ENCODE results near the gene MBD3L4.
"Not testable (repeated sequence)": the region's sequence is repeated elsewhere in the genome, so short reads cannot be mapped to it uniquely, and the experiment has no call there.

The MBD3L4 gene

DNA sequence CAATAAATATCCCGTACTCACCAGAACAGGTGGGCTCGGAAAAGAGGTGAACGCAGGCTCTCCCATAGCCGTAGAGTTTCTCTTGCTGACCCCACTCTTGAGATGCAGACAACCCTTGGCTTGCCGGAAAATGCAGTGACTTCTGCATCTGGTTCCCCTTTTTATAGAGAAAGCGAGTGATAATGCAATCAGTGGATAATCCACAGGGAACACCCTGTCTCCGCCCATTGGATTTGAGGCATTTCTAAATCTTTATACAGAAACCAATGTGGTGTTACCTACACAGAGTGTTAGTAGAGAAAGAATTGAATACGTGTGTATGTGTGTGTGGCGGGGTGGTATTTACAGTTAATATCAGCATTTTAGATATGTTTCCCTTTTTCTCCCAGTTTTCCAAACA is at the start of gene MBD3L4:
TSS of gene MBD3L4 (minus strand) at position 101 of the 400 bp plus-strand sequence. CDS start at position 66, 35 bp downstream.
- not testable (repeated sequence) for H3K36me3 ChIP-seq (ENCODE audit: control insufficient read depth, low read depth, low read length); H3K4me3 ChIP-seq (ENCODE audit: low read length); H3K9me3 ChIP-seq (ENCODE audit: control insufficient read depth, low read depth, low read length); H3K9ac ChIP-seq (ENCODE audit: low read length); H3K27ac ChIP-seq (ENCODE audit: low read length); H3K4me1 ChIP-seq (ENCODE audit: control insufficient read depth, low read depth, low read length); H3K27me3 ChIP-seq (ENCODE audit: control insufficient read depth, insufficient read depth, low read length)

DNA sequence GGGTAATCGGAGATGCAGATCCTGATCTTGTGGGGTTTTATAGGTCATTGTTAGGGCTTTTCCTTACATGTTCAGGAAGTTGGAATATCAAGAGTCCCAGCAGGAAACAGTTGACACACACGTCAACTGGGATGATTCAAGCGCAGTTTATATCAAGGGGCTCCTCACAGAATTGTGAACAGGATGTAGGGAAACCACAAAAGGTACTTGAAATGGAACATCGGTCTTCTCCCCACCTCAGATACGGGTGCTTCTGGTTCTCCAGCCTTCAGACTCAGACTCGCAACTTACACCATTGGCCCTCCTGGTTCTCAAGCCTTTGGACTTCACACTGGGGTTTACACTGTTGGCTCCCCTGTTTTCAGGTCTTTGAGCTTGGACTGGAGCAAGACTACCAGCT is 49.0 kb upstream of the MBD3L4 start:
- Histone ChIP-seq H3K4me3 (ENCODE audit: low read length) (no peak overlapping the region), H3K9me3 (ENCODE audit: control insufficient read depth, low read depth, low read length) (peaks cover 43% of the 10 kb centered on the region), H3K9ac (ENCODE audit: low read length) (no peak overlapping the region), H3K27ac (ENCODE audit: low read length) (no peak overlapping the region), H3K36me3 (ENCODE audit: control insufficient read depth, low read depth, low read length) (peaks cover 8% of the 10 kb centered on the region), H3K4me1 (ENCODE audit: control insufficient read depth, low read depth, low read length) (no peaks in the 10 kb centered on the region), H3K27me3 (ENCODE audit: control insufficient read depth, insufficient read depth, low read length) (no peaks in the 10 kb centered on the region)

DNA sequence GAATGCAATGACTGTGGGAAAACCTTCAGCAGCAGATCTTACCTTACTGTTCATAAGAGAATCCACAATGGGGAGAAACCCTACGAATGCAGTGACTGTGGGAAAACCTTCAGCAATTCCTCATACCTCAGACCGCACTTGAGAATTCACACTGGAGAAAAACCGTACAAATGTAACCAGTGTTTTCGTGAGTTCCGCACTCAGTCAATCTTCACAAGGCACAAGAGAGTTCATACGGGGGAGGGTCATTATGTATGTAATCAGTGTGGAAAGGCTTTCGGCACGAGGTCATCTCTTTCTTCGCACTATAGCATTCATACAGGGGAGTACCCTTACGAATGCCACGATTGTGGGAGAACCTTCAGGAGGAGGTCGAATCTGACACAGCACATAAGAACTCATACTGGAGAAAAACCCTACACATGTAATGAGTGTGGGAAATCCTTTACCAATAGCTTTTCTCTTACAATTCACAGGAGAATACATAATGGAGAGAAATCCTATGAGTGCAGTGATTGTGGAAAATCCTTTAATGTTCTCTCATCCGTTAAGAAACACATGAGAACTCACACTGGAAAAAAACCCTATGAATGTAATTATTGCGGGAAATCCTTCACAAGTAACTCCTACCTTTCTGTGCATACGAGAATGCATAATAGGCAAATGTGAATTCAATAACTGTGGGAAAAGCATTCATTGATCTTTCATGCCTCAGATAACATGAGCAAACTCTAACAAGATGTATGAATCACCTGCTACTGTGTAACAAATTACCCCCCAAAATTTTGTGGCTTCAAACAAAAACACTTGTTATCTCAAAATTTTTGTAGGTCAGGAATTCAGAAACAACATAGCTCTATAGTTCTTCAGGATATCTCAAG is 43.3 kb upstream of the MBD3L4 start:
- no peak overlapping the region for H3K27ac ChIP-seq (ENCODE audit: low read length)
- H3K9me3 ChIP-seq (ENCODE audit: control insufficient read depth, low read depth, low read length), result peaks cover 75% of the 10 kb centered on the region
- H3K4me1 ChIP-seq (ENCODE audit: control insufficient read depth, low read depth, low read length), result no peaks in the 10 kb centered on the region
- peaks cover 61% of the 10 kb centered on the region for H3K36me3 ChIP-seq (ENCODE audit: control insufficient read depth, low read depth, low read length)
- peak overlapping the region; percentile 9 for H3K4me3 ChIP-seq (ENCODE audit: low read length)
- H3K27me3 ChIP-seq (ENCODE audit: control insufficient read depth, insufficient read depth, low read length), result no peaks in the 10 kb centered on the region
- H3K9ac ChIP-seq (ENCODE audit: low read length), result no peak overlapping the region

DNA sequence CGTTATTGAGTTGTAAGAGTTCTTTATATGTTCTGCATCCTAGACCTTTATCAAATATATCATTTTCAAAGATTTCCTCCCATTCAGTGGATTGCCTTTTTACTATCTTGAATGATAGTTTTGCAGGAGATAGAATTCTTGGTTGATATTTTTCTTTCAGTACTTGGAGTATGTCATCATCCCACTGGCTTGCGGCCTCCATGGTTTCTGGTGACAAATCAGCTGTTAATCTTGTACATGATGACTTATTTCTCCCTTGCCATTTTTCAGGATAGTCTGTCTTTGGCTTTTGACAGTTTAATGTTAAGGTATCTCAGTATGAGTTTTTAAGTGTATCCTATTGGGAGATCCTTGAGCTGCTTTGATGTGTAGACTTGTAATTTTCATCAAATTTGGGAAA is 38.0 kb upstream of the MBD3L4 start:
- Histone ChIP-seq H3K4me1 (ENCODE audit: control insufficient read depth, low read depth, low read length) (no peaks in the 10 kb centered on the region), H3K27me3 (ENCODE audit: control insufficient read depth, insufficient read depth, low read length) (no peaks in the 10 kb centered on the region), H3K9me3 (ENCODE audit: control insufficient read depth, low read depth, low read length) (peaks cover 51% of the 10 kb centered on the region), H3K4me3 (ENCODE audit: low read length) (no peak overlapping the region), H3K9ac (ENCODE audit: low read length) (no peak overlapping the region), H3K36me3 (ENCODE audit: control insufficient read depth, low read depth, low read length) (peaks cover 74% of the 10 kb centered on the region), H3K27ac (ENCODE audit: low read length) (no peak overlapping the region)

DNA sequence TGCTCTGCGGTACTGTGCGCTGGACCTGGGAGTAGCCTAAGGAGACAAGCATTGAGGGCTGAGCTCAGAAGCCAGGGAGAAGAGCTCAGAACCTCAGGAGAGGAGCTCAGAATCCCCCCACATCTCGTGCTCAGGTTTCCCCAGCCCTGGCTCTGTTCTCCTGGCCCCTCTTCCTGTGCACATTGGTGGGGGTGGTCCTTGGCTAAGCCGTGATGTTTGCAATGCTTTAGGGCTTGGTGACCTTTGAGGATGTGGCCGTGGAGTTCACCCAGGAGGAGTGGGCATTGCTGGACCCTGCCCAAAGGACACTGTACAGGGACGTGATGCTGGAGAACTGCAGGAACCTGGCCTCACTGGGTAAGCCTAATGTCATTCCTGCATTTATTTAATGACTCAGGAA is 36.2 kb upstream of the MBD3L4 start:
- H3K4me1 ChIP-seq (ENCODE audit: control insufficient read depth, low read depth, low read length), result no peaks in the 10 kb centered on the region
- no peak overlapping the region for H3K27ac ChIP-seq (ENCODE audit: low read length)
- no peak overlapping the region for H3K4me3 ChIP-seq (ENCODE audit: low read length)
- H3K9me3 ChIP-seq (ENCODE audit: control insufficient read depth, low read depth, low read length), result peaks cover 32% of the 10 kb centered on the region
- H3K9ac ChIP-seq (ENCODE audit: low read length), result no peak overlapping the region
- peaks cover 64% of the 10 kb centered on the region for H3K36me3 ChIP-seq (ENCODE audit: control insufficient read depth, low read depth, low read length)
- no peaks in the 10 kb centered on the region for H3K27me3 ChIP-seq (ENCODE audit: control insufficient read depth, insufficient read depth, low read length)

DNA sequence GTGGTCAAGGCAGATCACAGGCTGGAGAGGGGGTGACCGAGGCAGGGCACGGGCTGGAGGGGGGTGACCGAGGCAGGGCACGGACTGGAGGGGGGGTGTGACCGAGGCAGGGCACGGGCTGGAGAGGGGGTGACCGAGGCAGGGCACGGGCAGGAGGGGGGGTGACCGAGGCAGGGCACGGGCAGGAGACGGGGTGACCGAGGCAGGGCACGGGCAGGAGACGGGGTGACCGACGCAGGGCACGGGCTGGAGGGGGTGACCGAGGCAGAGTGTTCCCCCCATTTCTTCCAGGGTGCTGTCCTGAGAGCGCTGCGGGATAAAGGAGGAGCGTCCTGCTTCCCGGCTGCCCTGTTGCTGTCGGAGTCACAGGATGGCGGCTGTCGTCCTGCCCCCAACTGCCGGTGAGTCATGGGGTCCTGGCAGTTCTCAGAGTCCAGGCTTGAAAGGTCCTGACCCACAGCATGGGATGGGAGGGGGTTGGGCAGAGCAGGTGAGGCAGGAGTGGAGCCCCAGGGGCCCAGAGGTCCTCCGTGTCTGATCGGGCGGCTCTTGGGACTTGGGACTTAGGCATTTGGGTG is 34.8 kb upstream of the MBD3L4 start:
- H3K27ac ChIP-seq (ENCODE audit: low read length), result no peak overlapping the region
- peaks cover 4% of the 10 kb centered on the region for H3K4me1 ChIP-seq (ENCODE audit: control insufficient read depth, low read depth, low read length)
- H3K9ac ChIP-seq (ENCODE audit: low read length), result no peak overlapping the region
- H3K9me3 ChIP-seq (ENCODE audit: control insufficient read depth, low read depth, low read length), result peaks cover 21% of the 10 kb centered on the region
- peaks cover 55% of the 10 kb centered on the region for H3K36me3 ChIP-seq (ENCODE audit: control insufficient read depth, low read depth, low read length)
- H3K27me3 ChIP-seq (ENCODE audit: control insufficient read depth, insufficient read depth, low read length), result no peaks in the 10 kb centered on the region
- no peak overlapping the region for H3K4me3 ChIP-seq (ENCODE audit: low read length)

DNA sequence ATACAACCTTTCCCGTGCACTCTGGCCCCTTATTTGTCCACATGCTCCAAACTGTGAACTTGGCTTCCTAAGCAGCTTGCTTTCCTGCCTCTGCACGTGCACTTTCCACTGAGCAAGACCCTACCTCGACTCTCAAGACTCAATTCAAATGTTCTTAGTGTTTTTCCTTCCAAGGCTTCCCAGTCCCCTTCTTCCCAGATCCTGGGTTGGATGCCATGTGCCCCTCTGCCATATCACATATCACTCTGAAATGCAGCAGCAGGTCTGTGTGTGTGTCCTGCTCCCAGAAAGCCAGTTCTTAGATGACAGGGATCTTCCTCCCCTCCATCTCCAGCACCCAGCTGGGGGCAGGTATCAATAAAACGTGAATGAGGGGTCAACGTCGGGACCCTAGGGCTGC is 32.6 kb upstream of the MBD3L4 start:
- Histone ChIP-seq H3K9me3 (ENCODE audit: control insufficient read depth, low read depth, low read length) (peaks cover 8% of the 10 kb centered on the region), H3K27me3 (ENCODE audit: control insufficient read depth, insufficient read depth, low read length) (no peaks in the 10 kb centered on the region), H3K4me1 (ENCODE audit: control insufficient read depth, low read depth, low read length) (peaks cover 4% of the 10 kb centered on the region), H3K36me3 (ENCODE audit: control insufficient read depth, low read depth, low read length) (peaks cover 35% of the 10 kb centered on the region), H3K4me3 (ENCODE audit: low read length) (no peak overlapping the region), H3K9ac (ENCODE audit: low read length) (no peak overlapping the region), H3K27ac (ENCODE audit: low read length) (no peak overlapping the region)

DNA sequence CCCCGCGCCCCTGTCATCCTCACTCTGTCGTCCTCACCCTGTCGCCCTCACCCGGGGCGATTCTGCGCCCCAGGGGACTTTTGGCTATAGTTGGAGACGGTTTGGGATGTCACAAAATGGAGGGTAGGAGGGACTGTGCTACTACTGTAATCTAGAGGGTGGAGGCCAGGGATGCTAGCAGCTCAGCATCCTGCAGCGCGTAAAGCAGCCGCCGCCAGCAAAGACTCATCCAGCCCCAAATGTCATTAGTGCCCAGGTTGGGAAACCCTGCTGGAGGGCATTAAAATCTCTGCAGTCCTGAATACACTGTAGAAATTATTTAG is 29.9 kb upstream of the MBD3L4 start:
- peaks cover 4% of the 10 kb centered on the region for H3K9me3 ChIP-seq (ENCODE audit: control insufficient read depth, low read depth, low read length)
- H3K36me3 ChIP-seq (ENCODE audit: control insufficient read depth, low read depth, low read length), result peaks cover 11% of the 10 kb centered on the region
- H3K4me1 ChIP-seq (ENCODE audit: control insufficient read depth, low read depth, low read length), result peaks cover 4% of the 10 kb centered on the region
- H3K4me3 ChIP-seq (ENCODE audit: low read length), result peak overlapping the region; percentile 96
- no peak overlapping the region for H3K27ac ChIP-seq (ENCODE audit: low read length)
- peak overlapping the region; percentile 70 for H3K9ac ChIP-seq (ENCODE audit: low read length)
- no peaks in the 10 kb centered on the region for H3K27me3 ChIP-seq (ENCODE audit: control insufficient read depth, insufficient read depth, low read length)

DNA sequence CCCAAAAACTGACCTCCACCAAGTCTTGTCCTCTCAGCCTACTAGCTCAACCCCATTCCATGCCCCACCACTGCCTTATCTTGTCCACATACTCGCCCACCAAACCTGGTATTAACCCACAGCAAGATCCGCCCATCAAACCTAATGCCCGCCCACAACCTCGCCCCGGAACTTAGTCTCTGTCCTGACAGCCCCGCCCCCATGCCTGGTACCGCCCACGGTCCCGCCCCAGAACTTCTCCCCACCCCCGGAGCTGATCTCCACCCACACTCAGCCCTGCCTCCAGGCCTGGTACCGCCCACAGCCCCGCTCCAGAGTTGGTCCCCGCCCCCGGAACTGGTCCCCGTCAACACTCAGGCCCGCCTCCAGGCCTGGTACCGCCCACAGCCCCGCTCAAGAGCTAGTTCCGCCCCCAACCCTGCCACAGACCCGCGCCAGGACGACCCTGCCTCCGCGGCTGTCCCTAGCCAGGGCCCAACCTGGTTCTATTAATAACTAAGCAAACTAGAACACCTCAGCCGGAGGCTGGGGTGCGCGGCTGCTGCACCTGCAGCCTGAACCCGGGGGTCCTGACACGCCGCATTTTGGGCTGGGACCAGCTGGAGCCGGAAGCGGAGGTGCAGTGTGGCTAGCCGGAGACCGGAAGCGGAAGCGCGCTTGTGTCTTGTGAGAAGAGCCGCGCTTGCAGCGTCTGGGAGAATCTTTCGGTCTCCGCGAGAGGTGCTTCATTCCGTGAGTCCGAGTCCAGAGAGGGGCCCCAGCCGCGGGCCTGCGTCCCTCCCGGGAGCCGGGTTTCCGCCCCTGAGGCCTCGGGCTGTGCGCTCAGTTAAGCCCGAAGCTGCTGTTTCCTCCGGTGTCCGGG is 29.3 kb upstream of the MBD3L4 start, which contains the start of gene ZNF557:
TSS of gene ZNF557 (plus strand) at position 662 of the 862 bp plus-strand sequence. CDS start 5,372 bp downstream, outside the sequence.
- peaks cover 4% of the 10 kb centered on the region for H3K4me1 ChIP-seq (ENCODE audit: control insufficient read depth, low read depth, low read length)
- H3K9ac ChIP-seq (ENCODE audit: low read length), result peak within 1 kb of the TSS; percentile 70
- no peaks in the 10 kb centered on the region for H3K27me3 ChIP-seq (ENCODE audit: control insufficient read depth, insufficient read depth, low read length)
- peaks cover 4% of the 10 kb centered on the region for H3K9me3 ChIP-seq (ENCODE audit: control insufficient read depth, low read depth, low read length)
- no peak within 1 kb of the TSS for H3K27ac ChIP-seq (ENCODE audit: low read length)
- H3K4me3 ChIP-seq (ENCODE audit: low read length), result peak within 1 kb of the TSS; percentile 96
- peaks cover 11% of the 10 kb centered on the region for H3K36me3 ChIP-seq (ENCODE audit: control insufficient read depth, low read depth, low read length)

DNA sequence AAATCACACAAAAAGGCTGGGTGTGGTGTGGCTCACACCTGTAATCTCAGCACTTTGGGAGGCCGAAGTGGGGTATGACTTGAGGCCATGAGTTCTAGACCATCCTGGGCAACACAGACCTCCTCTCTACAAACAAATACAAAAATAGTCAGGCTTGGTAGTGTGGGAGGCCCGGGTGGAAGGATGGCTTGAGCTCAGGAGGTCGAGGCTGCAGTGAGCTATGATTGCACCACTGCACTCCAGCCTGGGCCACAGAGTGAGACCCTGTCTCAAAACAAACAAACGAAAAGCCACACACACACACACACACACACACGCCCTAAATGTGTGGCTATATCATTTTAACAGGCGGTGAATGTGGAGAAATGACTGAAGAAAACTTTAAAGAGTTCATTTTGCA is 28.6 kb upstream of the MBD3L4 start:
- H3K9ac ChIP-seq (ENCODE audit: low read length), result no peak overlapping the region
- H3K9me3 ChIP-seq (ENCODE audit: control insufficient read depth, low read depth, low read length), result peaks cover 4% of the 10 kb centered on the region
- peaks cover 4% of the 10 kb centered on the region for H3K4me1 ChIP-seq (ENCODE audit: control insufficient read depth, low read depth, low read length)
- H3K4me3 ChIP-seq (ENCODE audit: low read length), result peak overlapping the region; percentile 96
- peaks cover 11% of the 10 kb centered on the region for H3K36me3 ChIP-seq (ENCODE audit: control insufficient read depth, low read depth, low read length)
- no peaks in the 10 kb centered on the region for H3K27me3 ChIP-seq (ENCODE audit: control insufficient read depth, insufficient read depth, low read length)
- no peak overlapping the region for H3K27ac ChIP-seq (ENCODE audit: low read length)

DNA sequence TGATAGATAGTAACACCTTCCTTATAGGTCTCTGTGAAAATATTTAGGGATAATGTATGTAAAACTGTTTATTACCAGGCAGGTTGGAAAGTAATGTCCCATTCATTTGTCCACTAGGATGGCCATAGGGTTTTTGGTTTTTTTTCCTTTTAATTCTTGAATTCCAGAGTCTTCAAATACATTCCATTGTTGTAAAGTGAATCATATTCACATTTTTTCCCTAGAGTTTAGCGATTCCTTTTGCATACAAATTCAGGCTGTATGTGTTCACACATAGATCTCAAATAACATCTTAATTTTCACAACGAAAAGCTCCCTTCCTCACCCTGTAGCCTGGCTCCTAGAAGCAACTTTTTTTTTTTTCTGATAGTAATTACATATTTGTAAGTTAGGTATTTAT is 27.7 kb upstream of the MBD3L4 start:
- H3K36me3 ChIP-seq (ENCODE audit: control insufficient read depth, low read depth, low read length), result peaks cover 9% of the 10 kb centered on the region
- peaks cover 4% of the 10 kb centered on the region for H3K4me1 ChIP-seq (ENCODE audit: control insufficient read depth, low read depth, low read length)
- peaks cover 4% of the 10 kb centered on the region for H3K9me3 ChIP-seq (ENCODE audit: control insufficient read depth, low read depth, low read length)
- no peak overlapping the region for H3K4me3 ChIP-seq (ENCODE audit: low read length)
- no peaks in the 10 kb centered on the region for H3K27me3 ChIP-seq (ENCODE audit: control insufficient read depth, insufficient read depth, low read length)
- H3K9ac ChIP-seq (ENCODE audit: low read length), result no peak overlapping the region
- H3K27ac ChIP-seq (ENCODE audit: low read length), result no peak overlapping the region

Measured in iPS-18a (cell line).